ENCODE measurements around the gene RPP38.
A peak's percentile ranks its signal among the peaks of the same experiment; 100 is the strongest.

The RPP38 gene

DNA sequence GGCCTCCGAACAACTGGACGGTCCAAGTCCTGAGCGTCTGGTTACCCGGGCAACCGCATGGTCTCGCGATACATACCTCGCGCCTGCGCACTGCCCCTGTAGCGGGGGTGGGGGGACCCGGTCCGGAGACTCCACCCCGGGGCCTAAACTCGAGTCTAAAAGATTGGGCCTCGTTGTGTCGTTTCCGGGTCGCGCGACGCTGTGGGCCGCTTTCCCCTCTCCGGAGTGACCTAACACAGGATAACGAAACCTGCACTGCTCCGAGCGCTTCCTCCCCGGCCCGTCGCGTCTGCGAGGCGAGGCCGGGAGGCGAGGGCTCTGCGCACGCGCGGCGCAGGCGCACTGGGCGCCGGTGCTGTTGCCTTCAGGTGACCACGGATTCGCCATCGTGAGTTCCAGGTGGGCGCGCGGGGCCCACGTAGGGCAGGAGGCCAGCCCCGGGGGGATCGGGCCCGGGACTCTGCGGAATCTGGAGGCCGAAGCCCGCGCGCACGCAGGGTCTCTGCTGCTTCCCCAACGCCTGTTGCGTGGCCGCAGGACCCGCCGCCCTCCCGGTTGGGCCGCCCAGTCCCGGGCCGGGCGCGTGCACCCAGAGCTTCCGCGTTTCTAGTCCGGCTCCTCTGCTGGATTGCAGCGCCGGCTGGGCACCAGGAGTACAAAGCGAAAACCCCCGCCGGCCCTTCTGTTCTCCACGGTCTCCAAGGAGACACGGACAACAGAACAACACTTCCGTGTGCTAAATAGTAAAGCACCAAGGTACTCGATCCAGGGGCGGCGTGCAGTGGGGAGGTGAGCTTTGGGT lies at the start of gene RPP38:
TSS of gene RPP38 (plus strand) at position 345 of the 802 bp plus-strand sequence. CDS start 5,960 bp downstream, outside the sequence.
- DNase-seq = peak; percentile 95

DNA sequence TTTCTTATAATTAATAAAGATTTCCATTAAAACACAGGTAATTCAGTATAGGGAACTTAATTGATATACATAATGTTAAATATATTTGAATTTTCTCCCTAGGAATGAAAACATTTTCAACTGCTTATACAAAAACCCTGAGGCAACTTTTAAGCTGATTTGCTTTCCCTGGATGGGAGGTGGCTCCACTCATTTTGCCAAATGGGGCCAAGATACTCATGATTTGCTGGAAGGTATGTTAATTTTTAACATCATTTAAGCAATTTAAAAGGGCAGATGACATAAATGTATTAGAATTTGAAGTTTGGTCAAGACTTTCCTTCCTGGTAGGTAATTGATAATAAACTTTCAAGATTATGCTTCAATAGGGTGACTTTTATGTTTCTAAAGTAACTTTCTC lies 47.6 kb upstream of the RPP38 start:
- no peak for DNase-seq

DNA sequence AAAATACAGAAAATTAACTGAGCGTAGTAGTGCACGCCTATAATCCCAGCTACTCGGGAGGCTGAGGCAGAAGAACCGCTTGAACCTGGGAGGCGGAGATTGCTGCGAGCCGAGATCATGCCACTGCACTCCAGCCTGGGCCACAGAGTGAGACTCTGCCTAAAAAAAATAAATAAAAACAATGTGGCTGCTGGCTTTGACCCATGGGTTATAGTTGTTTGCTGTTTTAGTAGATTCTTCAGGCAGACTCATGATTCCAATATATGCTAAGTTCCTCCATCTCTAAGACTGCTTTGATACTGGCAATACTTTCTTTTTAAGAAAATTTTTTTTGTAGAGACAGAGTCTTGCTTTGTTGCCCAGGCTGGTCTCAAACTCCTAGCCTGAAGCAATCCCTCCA lies 45.0 kb upstream of the RPP38 start:
- no peak for DNase-seq

- no peak for DNase-seq
Measured at GRCh38 chr10:15053061-15053460, 44.1 kb upstream of the RPP38 start.

GRCh38 chr10:15058689-15059088 lies 38.5 kb upstream of the RPP38 start:
- no peak for DNase-seq

GRCh38 chr10:15059914-15060313 lies 37.2 kb upstream of the RPP38 start:
- DNase-seq = no peak

DNA sequence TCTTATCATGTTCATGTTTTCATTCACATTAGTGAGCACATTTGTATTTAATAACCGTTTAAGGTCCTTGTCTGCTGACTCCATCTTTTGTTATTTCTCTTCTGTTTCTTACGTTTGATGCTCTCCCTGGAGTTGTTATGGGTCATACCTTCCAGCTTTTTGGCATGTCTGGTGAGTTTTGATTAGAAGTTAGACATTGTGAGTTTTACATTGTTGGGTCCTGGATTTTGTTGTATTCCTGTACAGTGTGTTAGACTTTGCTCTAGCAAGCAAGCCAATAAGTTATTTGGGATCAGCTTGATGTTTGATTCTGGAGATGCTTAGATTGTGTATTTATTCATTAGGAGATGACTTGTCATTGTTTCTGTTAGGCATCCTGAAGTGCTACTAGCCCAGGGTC lies 36.5 kb upstream of the RPP38 start:
- no peak for DNase-seq

DNA sequence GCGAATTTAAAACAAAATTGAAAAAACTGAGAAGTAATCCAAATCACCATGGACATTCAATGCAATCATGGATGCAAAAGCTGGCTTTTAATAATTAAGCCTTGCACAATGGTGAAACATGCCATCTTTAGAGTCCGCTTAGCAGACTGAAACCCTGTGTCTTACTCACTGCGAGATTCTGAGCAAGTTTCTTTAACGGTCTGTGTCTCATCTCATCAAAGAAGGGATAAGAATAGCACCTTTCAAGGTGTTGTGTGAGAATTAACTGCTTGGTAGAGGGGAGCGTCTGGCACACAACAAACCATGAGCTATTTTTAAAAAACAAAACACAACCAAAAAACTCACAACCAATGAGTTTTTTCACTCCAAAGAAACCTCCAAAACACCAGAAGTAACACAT lies 30.0 kb upstream of the RPP38 start:
- no peak for DNase-seq

DNA sequence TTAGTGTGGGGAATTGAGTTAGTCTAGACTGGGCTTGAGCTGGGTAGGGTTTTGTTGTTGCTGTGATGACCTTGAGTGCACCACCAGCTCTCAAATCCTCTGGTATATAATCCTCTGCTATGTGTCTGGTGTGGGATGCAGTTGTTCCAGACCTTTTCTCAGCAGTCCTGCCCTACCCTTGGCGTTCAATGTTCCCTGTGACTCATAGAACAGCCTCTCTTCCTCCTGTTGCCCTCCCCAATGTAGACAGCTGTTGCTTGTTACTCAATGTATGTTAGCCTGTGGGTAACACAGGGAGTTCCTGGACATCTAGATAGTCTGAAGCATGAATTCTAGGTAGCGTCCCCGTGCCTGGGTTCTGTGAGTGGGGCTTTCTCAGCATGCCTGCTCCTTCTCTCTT lies 28.4 kb upstream of the RPP38 start:
- peak; percentile 32 for DNase-seq

DNA sequence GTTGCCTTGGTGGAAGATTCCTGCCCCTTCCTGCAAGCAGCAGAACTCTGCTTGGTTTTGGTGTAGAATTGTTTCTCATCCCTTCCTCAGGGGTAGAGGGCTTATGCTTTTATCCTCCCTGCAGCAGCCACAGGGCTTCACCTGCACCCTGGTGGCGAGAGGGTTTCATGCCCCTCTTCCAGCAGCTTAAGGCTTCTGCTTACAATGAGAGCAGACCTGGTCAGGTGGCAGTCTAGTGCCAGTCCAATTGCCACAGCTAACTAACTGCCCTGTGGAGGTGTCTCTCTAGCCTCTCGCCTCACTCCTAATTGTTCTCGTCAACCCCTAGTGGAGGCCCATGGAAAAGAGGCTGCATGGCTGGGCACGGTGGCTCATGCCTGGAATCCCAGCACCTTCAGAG lies 27.9 kb upstream of the RPP38 start:
- DNase-seq = no peak

GRCh38 chr10:15072358-15072757 lies 24.8 kb upstream of the RPP38 start:
- no peak for DNase-seq

GRCh38 chr10:15075421-15075820 lies 21.7 kb upstream of the RPP38 start:
- DNase-seq = no peak

DNA sequence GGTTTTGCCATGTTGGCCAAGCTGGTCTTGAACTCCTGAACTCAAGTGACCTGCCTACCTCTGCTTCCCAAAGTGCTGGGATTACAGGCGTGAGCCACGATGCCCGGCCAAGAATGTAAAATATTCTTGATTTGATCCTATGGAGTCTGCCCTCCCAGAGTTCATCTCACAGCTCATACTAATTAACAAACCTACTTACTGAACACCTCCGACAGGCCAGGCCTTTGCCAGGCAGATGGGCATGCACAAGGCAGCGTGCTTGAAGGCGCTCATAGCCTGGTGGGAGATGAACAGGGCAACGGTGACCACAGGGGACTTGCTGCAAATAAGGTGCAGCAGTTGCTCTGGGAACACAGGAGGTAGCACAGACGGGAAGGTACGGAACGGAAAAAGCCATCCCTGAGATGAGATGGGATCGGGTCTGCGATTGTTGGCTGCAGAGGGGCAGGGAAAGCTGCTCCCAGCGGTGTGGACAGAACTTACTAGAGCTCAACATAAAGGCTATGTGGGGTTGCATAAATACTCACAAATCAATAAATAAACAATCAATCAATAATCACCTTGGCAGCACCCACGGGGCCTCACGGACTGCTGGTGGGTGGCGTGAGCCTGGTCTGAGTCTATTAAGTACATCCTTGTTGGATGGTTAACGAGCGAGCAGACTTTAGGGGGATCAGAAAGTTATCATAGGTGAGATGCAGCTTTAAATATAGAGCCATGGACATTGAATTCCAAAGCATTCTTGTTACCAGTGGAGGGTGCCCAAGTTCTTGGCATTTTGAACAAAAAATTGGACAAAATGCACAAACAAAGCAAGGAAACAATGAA lies 13.3 kb upstream of the RPP38 start:
- no peak for DNase-seq

GRCh38 chr10:15084502-15084922 lies 12.6 kb upstream of the RPP38 start:
- peak; percentile 89 for DNase-seq

DNA sequence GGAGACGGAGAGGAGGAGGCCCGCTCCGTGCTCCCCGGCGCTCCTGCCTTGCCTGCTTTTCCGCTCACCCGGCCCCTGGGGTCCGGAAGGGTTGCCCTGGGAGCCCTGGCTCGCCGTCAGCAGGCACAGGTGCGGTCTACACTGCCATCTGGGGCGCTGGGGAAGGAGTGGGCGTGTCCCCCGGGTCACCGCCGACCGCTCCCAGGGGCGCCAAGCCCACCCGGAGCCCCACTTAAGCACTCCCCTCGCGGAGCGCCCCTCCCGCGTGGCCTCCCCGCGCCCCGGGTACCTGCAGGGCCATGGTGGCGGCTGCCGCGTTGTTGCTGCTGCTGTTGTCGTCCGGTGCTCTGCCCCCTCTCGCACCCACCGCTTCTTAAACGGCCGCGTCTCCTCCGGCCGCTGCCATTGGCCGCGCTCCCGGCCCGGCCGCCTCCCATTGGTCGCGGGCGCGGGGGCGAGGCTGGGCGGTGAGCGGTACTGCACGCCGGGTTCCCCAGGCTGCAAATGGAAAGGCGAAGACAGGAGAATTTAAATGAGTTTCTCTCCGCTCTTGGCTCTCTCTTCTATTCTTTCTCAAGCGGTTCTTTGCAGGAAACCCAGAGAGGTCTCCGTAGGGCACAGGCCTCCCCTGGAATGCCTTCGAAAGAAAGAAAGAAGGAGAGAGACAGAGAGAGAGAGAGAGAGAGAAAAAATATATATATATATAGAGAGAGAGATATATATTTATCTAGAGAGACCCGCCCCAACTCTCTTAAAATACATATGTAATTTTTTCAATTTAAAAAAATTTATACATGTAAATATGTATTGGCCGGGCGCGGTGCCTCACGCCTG lies 8.5 kb upstream of the RPP38 start, which contains the start of gene ACBD7:
TSS of gene ACBD7 (minus strand) at position 349 of the 834 bp plus-strand sequence. CDS start at position 301, 48 bp downstream.
- peak; percentile 64 for DNase-seq

DNA sequence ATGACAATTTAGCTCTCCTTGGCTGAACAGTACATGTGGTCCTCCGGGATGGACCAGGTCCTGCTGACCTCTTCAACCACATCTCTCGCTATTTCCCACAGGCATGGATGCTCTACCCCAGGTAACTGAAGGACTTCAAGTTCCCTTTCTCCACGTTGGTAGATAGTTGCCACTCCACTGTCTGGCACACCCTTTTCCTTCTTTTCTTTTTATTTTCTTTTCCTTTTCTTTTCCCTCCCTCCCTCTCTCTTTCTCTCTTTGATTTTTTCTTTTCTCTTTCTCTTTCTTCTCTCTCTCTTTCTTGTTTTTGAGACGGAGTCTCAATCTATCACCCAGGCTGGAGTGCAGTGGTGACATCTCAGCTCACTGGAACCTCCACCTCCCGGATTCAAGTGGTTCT lies 5.7 kb upstream of the RPP38 start:
- DNase-seq = no peak

- DNase-seq = no peak
Measured at GRCh38 chr10:15092855-15093408, 4.2 kb upstream of the RPP38 start.

GRCh38 chr10:15096661-15097010 lies 519 bp upstream of the RPP38 start:
- DNase-seq = no peak

- no peak for DNase-seq
Measured at GRCh38 chr10:15099886-15100285, 2.7 kb downstream of the RPP38 start.

DNA sequence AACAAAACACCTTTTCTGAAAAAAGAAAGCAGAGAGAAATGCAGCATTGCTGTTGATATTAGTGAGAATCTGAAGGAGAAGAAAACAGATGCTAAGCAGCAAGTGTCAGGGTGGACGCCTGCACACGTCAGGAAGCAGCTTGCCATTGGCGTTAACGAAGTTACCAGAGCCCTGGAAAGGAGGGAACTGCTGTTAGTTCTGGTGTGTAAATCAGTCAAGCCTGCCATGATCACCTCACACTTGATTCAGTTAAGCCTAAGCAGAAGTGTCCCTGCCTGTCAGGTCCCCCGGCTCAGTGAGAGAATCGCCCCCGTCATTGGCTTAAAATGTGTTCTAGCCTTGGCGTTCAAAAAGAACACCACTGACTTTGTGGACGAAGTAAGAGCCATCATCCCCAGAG lies 6.4 kb downstream of the RPP38 start:
- DNase-seq = no peak

- peak; percentile 70 for DNase-seq
Measured at GRCh38 chr10:15106352-15107013, 9.3 kb downstream of the RPP38 start.

GRCh38 chr10:15112657-15113056 lies 15.5 kb downstream of the RPP38 start:
- DNase-seq = no peak
